Heart left ventricle (tissue), 16 donors: Measurements from ENCODE around the gene ZNF70. TPM values are rescaled to one million over a fixed set of nuclear protein-coding genes. Genes with fewer than 3 reads are reported as not detected.

Experiments used
- ATAC-seq, 4 donors: fragments of 200-7000 bp; cut with Tn5 transposase; one replicate each; pipeline ENCODE4 v1.9.1; 2020 to 2022; ENCODE audit warnings: moderate library complexity in 4 of 4, mild to moderate bottlenecking in 3 of 4, moderate number of reproducible peaks in 1 of 4
- DNase-seq, 5 donors: peaks; one replicate each; pipeline ENCODE4 v3.0.0-alpha.2; 2020
- H3K27ac ChIP-seq, 12 donors: fragments of 200-600 bp; sonication (generic) in 4 of 12; one replicate each; pipeline versions ENCODE4 v1.5.0 to v1.8.0; 2016 to 2022; ENCODE audit warnings: mild to moderate bottlenecking in 2 of 12
- H3K27me3 ChIP-seq, 9 donors: fragments of 200-600 bp; sonication (generic) in 2 of 9; one replicate each; pipeline versions ENCODE4 v1.5.1 to v1.8.0; 2016 to 2022; ENCODE audit warnings: mild to moderate bottlenecking in 3 of 9
- H3K36me3 ChIP-seq, 9 donors: fragments of 200-600 bp; sonication (generic) in 2 of 9; one replicate each; pipeline versions ENCODE4 v1.5.0 to v1.8.0; 2018 to 2022; ENCODE audit warnings: mild to moderate bottlenecking in 2 of 9
- H3K4me1 ChIP-seq, 12 donors: fragments of 200-600 bp; sonication (generic) in 4 of 12; one replicate each; pipeline versions ENCODE4 v1.5.0 to v1.8.0; 2016 to 2022; ENCODE audit warnings: mild to moderate bottlenecking in 3 of 12
- H3K4me3 ChIP-seq, 12 donors: fragments of 200-600 bp; sonication (generic) in 4 of 12; one replicate each; pipeline versions ENCODE4 v1.5.0 to v1.8.0; 2017 to 2022; ENCODE audit warnings: mild to moderate bottlenecking in 9 of 12, moderate library complexity in 4 of 12
- H3K9me3 ChIP-seq, 12 donors: fragments of 200-600 bp; sonication (generic) in 4 of 12; one replicate each; pipeline versions ENCODE4 v1.5.0 to v1.8.0; 2016 to 2022; ENCODE audit warnings: mild to moderate bottlenecking in 1 of 12
- CTCF ChIP-seq, 12 donors: fragments of 200-600 bp; sonication (generic) in 4 of 12; IDR thresholded peaks; one replicate each; pipeline versions ENCODE4 v1.5.0 to v1.8.0; 2018 to 2022; ENCODE audit warnings: antibody characterized with exemption in 12 of 12, mild to moderate bottlenecking in 5 of 12
- POLR2A ChIP-seq, 2 donors: fragments of 450-650 bp; IDR thresholded peaks; one replicate each; pipeline ENCODE4 v1.6.1; 2017; ENCODE audit warnings: antibody characterized with exemption in 2 of 2, mild to moderate bottlenecking in 2 of 2, moderate library complexity in 2 of 2
- WGBS, 4 donors: extraction: QIAGEN DNeasy Blood & Tissue Kit in 2 of 4; methylation state at CpG; one replicate each; pipeline versions ENCODE4 v1.1.5 to v1.1.7; 2013 to 2018; 5-methylcytosine and 5-hydroxymethylcytosine counted together
- intact Hi-C, 10 donors: fragments of 100-400 bp; cut with DNase I; formaldehyde crosslinking; loops; one replicate each; pipeline versions ENCODE4 v1.11.1 to v1.14.2; 2022
- polyA plus RNA-seq, 2 donors: library from polyadenylated mRNA; stranded (reverse); fragments of 200-250 nt; gene quantifications; one replicate each; pipeline ENCODE4 v1.2.3, GENCODE V29; 2013
- total RNA-seq, 9 donors: library from RNA; depleted of rRNA in 2 of 9; stranded (reverse); fragments of >200 nt in 2 of 9; fragmentation: NEBNext Ultra II Directional in 3 of 9; extraction: Animal tissue kit (Norgen Biotek cat#: 25700) in 3 of 9; gene quantifications; one replicate each; pipeline versions ENCODE4 v1.1.0 to v1.2.4, GENCODE V29; 2016 to 2023
- donor health status: ischemic (EF 13 %, LVEDD 7.1; RV severe dilation, severe dysfunction).
- donor health status: healthy with polysubstance abuse.
- donor health status: DM: no; HTN: yes; CAD: no.
- donor health status: DM: no; HTN: no; CAD: no.
- donor health status: ischemic (EF 25% LVEDD 6.9; RV normal size, moderate dysfunction).
- donor health status: ischemic (EF 25% LVEDD 5.7; RV mildly dilated, moderate dysfunction).
- donor health status: healthy.
- donor health status: DM: yes; HTN: yes; CAD: no.
- donor health status: ischemic (EF 35%, LVEDD 5.7; RV mildly dilated, moderate dysfunction).
- donor health status: nonischemic (EF 11% LVEDD 7.7; RV severe dilation, severe dysfunction).
- donor health status: DM: yes; HTN: yes; CAD: no.
- donor health status: PGD.
- donor health status: ischemic (EF 29% LVEDD 5.4; RV normal size, mild dysfunction).
- donor health status: nonischemic (EF 23%, LVEDD 6.1; RV moderate dilation, normal function).

ZNF70 gene
- total and polyA plus RNA-seq, 11 donors: 1.6 to 4.6 (median 3.0) TPM

- TF ChIP-seq POLR2A (IDR thresholded peaks at IDR 0.05) (no peak), CTCF (IDR thresholded peaks at IDR 0.05) (no peak)
- Histone ChIP-seq H3K27me3 (peaks cover 0 to 3% (median 0%) of the 10 kb centered on the region in 9 donors), H3K9me3 (no peaks in the 10 kb centered on the region), H3K4me1 (peaks cover 0 to 65% (median 42%) of the 10 kb centered on the region in 12 donors), H3K27ac (peak overlapping the region in 8 of 12 donors; percentile 44 to 78 (median 74)), H3K36me3 (no peaks in the 10 kb centered on the region), H3K4me3 (peak overlapping the region in 11 of 12 donors; percentile 41 to 71 (median 59))
- DNase-seq (peak in 1 of 5 donors; percentile 41), ATAC-seq (no peak)
- intact Hi-C loops: loop anchor here in 3 of 10 donors (2.0 to 10.0 kb wide), 3 partner anchors 15 to 483 kb away; partner anchors contain the start of gene SMARCB1 (in 1 of the 3)
- WGBS, 4 donors: 21 to 34% (median 27%) methylated on average over 4 to 6 of the region's 6 CpGs
Observed at GRCh38 chr22:23772315-23772648, 21.4 kb upstream of the ZNF70 start.

- TF ChIP-seq POLR2A (IDR thresholded peaks at IDR 0.05): no peak
- DNase-seq (no peak), ATAC-seq (no peak)
- H3K4me1 ChIP-seq: peaks cover 0 to 70% (median 47%) of the 10 kb centered on the region in 12 donors
- no peaks in the 10 kb centered on the region for H3K9me3 ChIP-seq
- 84 to 88% (median 85%) methylated on average over 6 of the region's 6 CpGs for WGBS, 4 donors
- H3K36me3 ChIP-seq: peaks cover 0 to 16% (median 0%) of the 10 kb centered on the region in 9 donors
- H3K4me3 ChIP-seq: no peak overlapping the region
- H3K27ac ChIP-seq: peak overlapping the region in 4 of 12 donors; percentile 90 to 95 (median 95)
- H3K27me3 ChIP-seq: peaks cover 0 to 3% (median 0%) of the 10 kb centered on the region in 9 donors
- intact Hi-C loops: loop anchor here in 9 of 10 donors (1.0 to 10.0 kb wide), 8 partner anchors 21 to 225 kb away; no protein-coding TSS in a partner anchor
Observed at GRCh38 chr22:23769321-23769965, 18.5 kb upstream of the ZNF70 start.

- peak within 1 kb of the TSS; percentile 30 to 91 (median 66) for H3K4me3 ChIP-seq
- peak within 1 kb of the TSS; percentile 82 to 97 (median 90) for H3K27ac ChIP-seq
- intact Hi-C loops: loop anchor here (1.0 to 10.0 kb wide), 8 partner anchors 19 to 223 kb away; no protein-coding TSS in a partner anchor
- no peaks in the 10 kb centered on the region for H3K27me3 ChIP-seq
- no peaks in the 10 kb centered on the region for H3K9me3 ChIP-seq
- ATAC-seq: peak; percentile 73 to 87 (median 82)
- peaks cover 0 to 70% (median 43%) of the 10 kb centered on the region in 12 donors for H3K4me1 ChIP-seq
- WGBS, 4 donors: 1% methylated on average over 31 to 63 of the region's 63 CpGs
- peak; percentile 73 to 92 (median 86) for TF ChIP-seq CTCF (IDR thresholded peaks at IDR 0.05)
- TF ChIP-seq POLR2A (IDR thresholded peaks at IDR 0.05): peak; percentile 92 to 97
- peak; percentile 88 to 92 (median 90) for DNase-seq
- H3K36me3 ChIP-seq: peaks cover 0 to 16% (median 0%) of the 10 kb centered on the region in 9 donors
Observed at GRCh38 chr22:23767673-23768548, 17.0 kb upstream of the ZNF70 start, which contains the start of gene CHCHD10. Gene CHCHD10 (minus strand): TSS chr22:23767972. CDS start chr22:23767874, 98 bp downstream.

- intact Hi-C loops: loop anchor here in 9 of 10 donors (5.0 to 10.0 kb wide), 4 partner anchors 80 to 222 kb away; no protein-coding TSS in a partner anchor
- peak overlapping the region; percentile 82 to 97 (median 90) for H3K27ac ChIP-seq
- H3K4me3 ChIP-seq: peak overlapping the region; percentile 30 to 91 (median 66)
- no peak for TF ChIP-seq POLR2A (IDR thresholded peaks at IDR 0.05)
- TF ChIP-seq CTCF (IDR thresholded peaks at IDR 0.05): no peak
- no peaks in the 10 kb centered on the region for H3K27me3 ChIP-seq
- H3K36me3 ChIP-seq: peaks cover 0 to 16% (median 0%) of the 10 kb centered on the region in 9 donors
- 7 to 20% (median 8%) methylated on average over 1 to 27 of the region's 27 CpGs for WGBS, 4 donors
- H3K9me3 ChIP-seq: no peaks in the 10 kb centered on the region
- H3K4me1 ChIP-seq: peaks cover 0 to 70% (median 45%) of the 10 kb centered on the region in 12 donors
- DNase-seq (no peak), ATAC-seq (peak in 2 of 4 donors; percentile 2 to 12)
Observed at GRCh38 chr22:23767303-23767672, 16.4 kb upstream of the ZNF70 start.
